ENCODE results near the gene TRIM28. TPM values are rescaled to one million over a fixed set of nuclear protein-coding genes. Genes with fewer than 3 reads are reported as not detected.
"Not testable (repeated sequence)": the region's sequence is repeated elsewhere in the genome, so short reads cannot be mapped to it uniquely, and the experiment has no call there.

Gene TRIM28
- total RNA-seq, 1 experiment from 2014 or later = 1,221 TPM

DNA sequence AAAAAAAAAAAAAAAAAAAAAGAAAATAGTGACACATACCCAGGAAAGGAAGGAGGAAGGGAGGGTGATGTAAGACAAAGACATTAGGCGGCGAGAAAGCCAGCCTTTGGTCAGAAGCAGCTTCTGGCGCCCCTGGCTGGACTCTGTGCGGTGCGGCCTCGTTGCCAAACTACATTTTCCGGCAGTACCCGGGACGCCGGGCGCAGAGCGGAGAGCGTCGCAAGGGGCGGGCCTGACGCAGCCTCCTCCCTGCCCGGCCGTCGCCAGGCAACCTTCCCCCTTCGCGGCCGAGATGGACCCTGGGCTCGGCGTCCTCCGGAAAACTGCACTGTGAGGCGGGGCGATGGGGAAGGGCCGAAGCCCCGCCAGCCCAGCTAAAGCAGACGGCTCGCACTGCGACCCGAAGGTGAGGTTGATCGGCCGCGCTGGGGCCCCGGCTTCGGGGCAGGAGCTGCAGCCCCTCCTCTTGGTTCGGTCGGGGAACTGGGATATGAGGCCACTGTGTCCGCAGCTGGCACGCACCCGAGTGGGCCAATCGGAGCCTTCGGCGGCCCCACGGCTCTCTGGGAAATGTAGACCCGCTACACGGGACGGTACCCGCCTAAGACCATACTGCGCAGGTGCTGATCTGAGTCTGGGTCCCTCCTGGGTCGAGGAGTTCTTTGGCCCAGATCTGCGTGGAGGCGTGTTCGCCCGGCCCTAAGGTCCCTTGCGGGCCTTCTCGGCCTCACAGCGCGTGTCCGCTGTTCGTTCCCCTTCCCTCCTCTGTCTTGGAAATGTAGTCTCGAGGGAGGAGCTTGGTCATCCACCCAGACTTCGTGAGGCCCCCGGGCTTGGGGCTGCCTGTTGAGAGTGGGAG, 31.5 kb downstream of the TRIM28 start (continued):
- TF ChIP-seq ATF1 (CRISPR knock-in tag; IDR thresholded peaks at IDR 0.05) (no peak), GTF2I (CRISPR knock-in tag; conservative IDR thresholded peaks at IDR 0.05) (no peak), SOX15 (CRISPR knock-in tag; IDR thresholded peaks at IDR 0.05) (no peak), GABPB1 (CRISPR knock-in tag; IDR thresholded peaks at IDR 0.05) (peak; percentile 44; the same call in 1 of the 2 replicates), NFE2L1 (CRISPR knock-in tag; IDR thresholded peaks at IDR 0.05) (no peak), NFATC4 (CRISPR knock-in tag; IDR thresholded peaks at IDR 0.05) (no peak)
- TF ChIP-seq, protein P1, sequence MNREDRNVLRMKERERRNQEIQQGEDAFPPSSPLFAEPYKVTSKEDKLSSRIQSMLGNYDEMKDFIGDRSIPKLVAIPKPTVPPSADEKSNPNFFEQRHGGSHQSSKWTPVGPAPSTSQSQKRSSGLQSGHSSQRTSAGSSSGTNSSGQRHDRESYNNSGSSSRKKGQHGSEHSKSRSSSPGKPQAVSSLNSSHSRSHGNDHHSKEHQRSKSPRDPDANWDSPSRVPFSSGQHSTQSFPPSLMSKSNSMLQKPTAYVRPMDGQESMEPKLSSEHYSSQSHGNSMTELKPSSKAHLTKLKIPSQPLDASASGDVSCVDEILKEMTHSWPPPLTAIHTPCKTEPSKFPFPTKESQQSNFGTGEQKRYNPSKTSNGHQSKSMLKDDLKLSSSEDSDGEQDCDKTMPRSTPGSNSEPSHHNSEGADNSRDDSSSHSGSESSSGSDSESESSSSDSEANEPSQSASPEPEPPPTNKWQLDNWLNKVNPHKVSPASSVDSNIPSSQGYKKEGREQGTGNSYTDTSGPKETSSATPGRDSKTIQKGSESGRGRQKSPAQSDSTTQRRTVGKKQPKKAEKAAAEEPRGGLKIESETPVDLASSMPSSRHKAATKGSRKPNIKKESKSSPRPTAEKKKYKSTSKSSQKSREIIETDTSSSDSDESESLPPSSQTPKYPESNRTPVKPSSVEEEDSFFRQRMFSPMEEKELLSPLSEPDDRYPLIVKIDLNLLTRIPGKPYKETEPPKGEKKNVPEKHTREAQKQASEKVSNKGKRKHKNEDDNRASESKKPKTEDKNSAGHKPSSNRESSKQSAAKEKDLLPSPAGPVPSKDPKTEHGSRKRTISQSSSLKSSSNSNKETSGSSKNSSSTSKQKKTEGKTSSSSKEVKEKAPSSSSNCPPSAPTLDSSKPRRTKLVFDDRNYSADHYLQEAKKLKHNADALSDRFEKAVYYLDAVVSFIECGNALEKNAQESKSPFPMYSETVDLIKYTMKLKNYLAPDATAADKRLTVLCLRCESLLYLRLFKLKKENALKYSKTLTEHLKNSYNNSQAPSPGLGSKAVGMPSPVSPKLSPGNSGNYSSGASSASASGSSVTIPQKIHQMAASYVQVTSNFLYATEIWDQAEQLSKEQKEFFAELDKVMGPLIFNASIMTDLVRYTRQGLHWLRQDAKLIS (CRISPR knock-in tag; IDR thresholded peaks at IDR 0.05; ENCODE audit: borderline replicate concordance) = no peak
- TF ChIP-seq, protein P2, sequence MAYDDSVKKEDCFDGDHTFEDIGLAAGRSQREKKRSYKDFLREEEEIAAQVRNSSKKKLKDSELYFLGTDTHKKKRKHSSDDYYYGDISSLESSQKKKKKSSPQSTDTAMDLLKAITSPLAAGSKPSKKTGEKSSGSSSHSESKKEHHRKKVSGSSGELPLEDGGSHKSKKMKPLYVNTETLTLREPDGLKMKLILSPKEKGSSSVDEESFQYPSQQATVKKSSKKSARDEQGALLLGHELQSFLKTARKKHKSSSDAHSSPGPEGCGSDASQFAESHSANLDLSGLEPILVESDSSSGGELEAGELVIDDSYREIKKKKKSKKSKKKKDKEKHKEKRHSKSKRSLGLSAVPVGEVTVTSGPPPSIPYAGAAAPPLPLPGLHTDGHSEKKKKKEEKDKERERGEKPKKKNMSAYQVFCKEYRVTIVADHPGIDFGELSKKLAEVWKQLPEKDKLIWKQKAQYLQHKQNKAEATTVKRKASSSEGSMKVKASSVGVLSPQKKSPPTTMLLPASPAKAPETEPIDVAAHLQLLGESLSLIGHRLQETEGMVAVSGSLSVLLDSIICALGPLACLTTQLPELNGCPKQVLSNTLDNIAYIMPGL (CRISPR knock-in tag; IDR thresholded peaks at IDR 0.05) = peak; percentile 27; the same call in 1 of the 2 replicates
- TF ChIP-seq, protein P3, sequence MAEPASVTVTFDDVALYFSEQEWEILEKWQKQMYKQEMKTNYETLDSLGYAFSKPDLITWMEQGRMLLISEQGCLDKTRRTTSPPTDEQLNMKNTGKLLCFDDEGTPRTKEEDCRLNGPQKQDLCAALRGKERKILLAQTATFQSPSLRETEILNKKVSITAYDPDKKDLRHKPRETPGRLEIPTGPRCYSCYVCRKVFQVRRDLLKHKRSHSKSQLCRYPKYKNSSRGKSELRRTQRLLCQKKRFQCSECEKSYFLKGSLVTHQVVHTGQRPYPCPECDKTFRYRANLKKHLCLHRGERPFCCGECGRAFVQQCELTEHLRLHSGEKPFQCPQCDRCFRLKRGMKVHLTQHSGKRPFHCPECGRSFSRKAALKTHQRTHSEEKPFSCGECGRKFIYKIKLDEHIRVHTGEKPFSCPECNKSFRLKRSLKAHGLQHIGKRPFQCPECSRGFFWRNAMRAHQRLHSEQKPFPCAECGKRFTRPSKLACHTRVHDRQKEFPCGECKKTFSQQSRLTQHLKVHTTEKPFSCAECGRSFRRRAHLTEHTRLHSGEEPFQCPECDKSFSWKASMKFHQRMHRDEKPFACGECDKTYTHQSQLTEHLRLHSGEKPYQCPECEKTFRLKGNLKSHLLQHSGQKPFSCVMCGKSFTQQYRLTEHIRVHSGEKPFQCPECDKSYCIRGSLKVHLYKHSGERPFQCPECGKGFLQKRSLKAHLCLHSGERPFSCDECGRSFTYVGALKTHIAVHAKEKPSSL (CRISPR knock-in tag; conservative IDR thresholded peaks at IDR 0.05) = no peak
- TF ChIP-seq, protein P4, sequence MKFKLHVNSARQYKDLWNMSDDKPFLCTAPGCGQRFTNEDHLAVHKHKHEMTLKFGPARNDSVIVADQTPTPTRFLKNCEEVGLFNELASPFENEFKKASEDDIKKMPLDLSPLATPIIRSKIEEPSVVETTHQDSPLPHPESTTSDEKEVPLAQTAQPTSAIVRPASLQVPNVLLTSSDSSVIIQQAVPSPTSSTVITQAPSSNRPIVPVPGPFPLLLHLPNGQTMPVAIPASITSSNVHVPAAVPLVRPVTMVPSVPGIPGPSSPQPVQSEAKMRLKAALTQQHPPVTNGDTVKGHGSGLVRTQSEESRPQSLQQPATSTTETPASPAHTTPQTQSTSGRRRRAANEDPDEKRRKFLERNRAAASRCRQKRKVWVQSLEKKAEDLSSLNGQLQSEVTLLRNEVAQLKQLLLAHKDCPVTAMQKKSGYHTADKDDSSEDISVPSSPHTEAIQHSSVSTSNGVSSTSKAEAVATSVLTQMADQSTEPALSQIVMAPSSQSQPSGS (CRISPR knock-in tag; IDR thresholded peaks at IDR 0.05; ENCODE audit: borderline replicate concordance, low read depth) = no peak

DNA sequence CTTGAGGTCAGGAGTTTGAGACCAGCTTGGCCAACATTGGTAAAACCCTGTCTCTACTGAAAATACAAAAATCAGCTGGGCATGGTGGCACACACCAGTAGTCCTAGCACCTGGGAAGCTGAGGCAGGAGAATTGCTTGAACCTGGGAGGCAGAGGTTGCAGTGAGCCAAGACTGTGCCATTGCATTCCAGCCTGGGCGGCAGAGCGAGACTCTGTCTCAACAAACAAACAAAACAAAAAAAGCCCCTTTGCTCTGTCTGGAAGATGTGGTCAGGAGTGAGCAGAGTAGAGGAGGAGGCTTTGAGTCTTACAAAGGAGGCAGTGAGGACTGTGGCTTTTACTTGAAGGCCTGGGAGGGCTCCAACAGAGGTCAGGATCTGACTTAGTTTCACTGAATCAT, 33.7 kb downstream of the TRIM28 start:
- DNase-seq (ENCODE audit: low spot score); ATAC-seq; H3K4me3 Mint-ChIP-seq; H3K36me3 Mint-ChIP-seq; H3K27me3 Mint-ChIP-seq (ENCODE audit: low read depth); H3K9me3 Mint-ChIP-seq; POLR2A ChIA-PET; H3K27ac Mint-ChIP-seq: not testable (repeated sequence)
- H3K4me1 Mint-ChIP-seq = peaks cover 17% of the 10 kb centered on the region
- CTCF ChIA-PET = interaction anchor here (5.0 kb wide), 1 partner anchor 58 kb away, joined by 32 read pairs; the partner anchor contains the start of gene ZBTB45
